Uterus (tissue), 2 donors: ENCODE data around the gene MYO1G.

ENCODE experiments used
- CTCF ChIP-seq, 4 experiments: fragments of 200-600 bp in 2 of 4; fragments of 450-650 bp in 2 of 4; sonication (generic) in 2 of 4; IDR thresholded peaks; one replicate each; pipeline ENCODE4 v1.5.1; 2016 to 2019; ENCODE audit warnings: antibody characterized with exemption in 4 of 4, mild to moderate bottlenecking in 2 of 4, moderate library complexity in 1 of 4
- POLR2A ChIP-seq, 2 donors: fragments of 450-650 bp; IDR thresholded peaks; one replicate each; pipeline ENCODE4 v1.6.1; 2016; ENCODE audit warnings: antibody characterized with exemption in 2 of 2, mild to moderate bottlenecking in 1 of 2, moderate library complexity in 1 of 2

GRCh38 chr7:44998153-44998871 lies 19.5 kb upstream of the MYO1G start:
- TF ChIP-seq CTCF (IDR thresholded peaks at IDR 0.05) (no peak), POLR2A (IDR thresholded peaks at IDR 0.05) (no peak)
